WTC11 (cell line): ENCODE results near the gene GNAL.

Source experiments
- GABPB1 ChIP-seq: sonication (generic); formaldehyde crosslinking; IDR thresholded peaks from 2 replicates; pipeline ENCODE4 v1.8.1; 2023; ENCODE audit warnings: mild to moderate bottlenecking, missing genetic modification reagents
- SP1 ChIP-seq: sonication (generic); formaldehyde crosslinking; conservative IDR thresholded peaks from 2 replicates; pipeline ENCODE4 v1.8.1; 2022; ENCODE audit warnings: missing genetic modification reagents
- TF ChIP-seq, protein P1 (sequence below): sonication (generic); formaldehyde crosslinking; IDR thresholded peaks from 2 replicates; pipeline ENCODE4 v1.8.0; 2023; ENCODE audit warnings: missing genetic modification reagents
- TF ChIP-seq, protein P2 (sequence below): fragments of 200-600 bp; IDR thresholded peaks from 2 replicates; pipeline ENCODE4 v1.8.0; 2022; ENCODE audit warnings: antibody characterized with exemption
- TF ChIP-seq, protein P3 (sequence below): sonication (generic); formaldehyde crosslinking; IDR thresholded peaks from 2 replicates; pipeline ENCODE4 v1.8.1; 2022; ENCODE audit warnings: low read depth, mild to moderate bottlenecking, moderate library complexity, missing genetic modification reagents, borderline replicate concordance

DNA sequence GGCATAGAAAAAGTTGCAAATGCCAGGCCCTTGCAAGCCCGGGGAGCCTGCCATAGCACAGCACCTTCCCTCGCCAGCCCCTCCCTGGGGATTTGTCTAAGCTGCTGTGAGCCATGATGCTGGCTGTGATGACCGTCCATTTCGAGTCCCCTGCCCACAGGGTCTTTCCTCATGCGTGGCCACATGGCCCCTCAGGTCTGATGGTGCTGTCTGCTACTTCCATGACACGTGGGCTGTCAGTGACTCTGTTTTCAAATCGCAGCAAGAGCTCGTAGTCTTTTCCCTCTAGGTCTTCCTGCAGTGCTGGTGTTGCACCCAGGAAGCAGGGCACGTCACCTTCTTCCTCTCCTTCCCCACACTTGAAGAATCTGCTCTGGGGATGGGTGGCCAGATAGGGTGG, 15.5 kb upstream of the GNAL start:
- TF ChIP-seq, protein P1, sequence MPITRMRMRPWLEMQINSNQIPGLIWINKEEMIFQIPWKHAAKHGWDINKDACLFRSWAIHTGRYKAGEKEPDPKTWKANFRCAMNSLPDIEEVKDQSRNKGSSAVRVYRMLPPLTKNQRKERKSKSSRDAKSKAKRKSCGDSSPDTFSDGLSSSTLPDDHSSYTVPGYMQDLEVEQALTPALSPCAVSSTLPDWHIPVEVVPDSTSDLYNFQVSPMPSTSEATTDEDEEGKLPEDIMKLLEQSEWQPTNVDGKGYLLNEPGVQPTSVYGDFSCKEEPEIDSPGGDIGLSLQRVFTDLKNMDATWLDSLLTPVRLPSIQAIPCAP (CRISPR knock-in tag), result no peak
- TF ChIP-seq, protein P2, sequence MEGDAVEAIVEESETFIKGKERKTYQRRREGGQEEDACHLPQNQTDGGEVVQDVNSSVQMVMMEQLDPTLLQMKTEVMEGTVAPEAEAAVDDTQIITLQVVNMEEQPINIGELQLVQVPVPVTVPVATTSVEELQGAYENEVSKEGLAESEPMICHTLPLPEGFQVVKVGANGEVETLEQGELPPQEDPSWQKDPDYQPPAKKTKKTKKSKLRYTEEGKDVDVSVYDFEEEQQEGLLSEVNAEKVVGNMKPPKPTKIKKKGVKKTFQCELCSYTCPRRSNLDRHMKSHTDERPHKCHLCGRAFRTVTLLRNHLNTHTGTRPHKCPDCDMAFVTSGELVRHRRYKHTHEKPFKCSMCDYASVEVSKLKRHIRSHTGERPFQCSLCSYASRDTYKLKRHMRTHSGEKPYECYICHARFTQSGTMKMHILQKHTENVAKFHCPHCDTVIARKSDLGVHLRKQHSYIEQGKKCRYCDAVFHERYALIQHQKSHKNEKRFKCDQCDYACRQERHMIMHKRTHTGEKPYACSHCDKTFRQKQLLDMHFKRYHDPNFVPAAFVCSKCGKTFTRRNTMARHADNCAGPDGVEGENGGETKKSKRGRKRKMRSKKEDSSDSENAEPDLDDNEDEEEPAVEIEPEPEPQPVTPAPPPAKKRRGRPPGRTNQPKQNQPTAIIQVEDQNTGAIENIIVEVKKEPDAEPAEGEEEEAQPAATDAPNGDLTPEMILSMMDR, result no peak
- TF ChIP-seq, protein P3, sequence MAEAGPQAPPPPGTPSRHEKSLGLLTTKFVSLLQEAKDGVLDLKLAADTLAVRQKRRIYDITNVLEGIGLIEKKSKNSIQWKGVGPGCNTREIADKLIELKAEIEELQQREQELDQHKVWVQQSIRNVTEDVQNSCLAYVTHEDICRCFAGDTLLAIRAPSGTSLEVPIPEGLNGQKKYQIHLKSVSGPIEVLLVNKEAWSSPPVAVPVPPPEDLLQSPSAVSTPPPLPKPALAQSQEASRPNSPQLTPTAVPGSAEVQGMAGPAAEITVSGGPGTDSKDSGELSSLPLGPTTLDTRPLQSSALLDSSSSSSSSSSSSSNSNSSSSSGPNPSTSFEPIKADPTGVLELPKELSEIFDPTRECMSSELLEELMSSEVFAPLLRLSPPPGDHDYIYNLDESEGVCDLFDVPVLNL, result no peak
- TF ChIP-seq SP1 (CRISPR knock-in tag) (no peak), GABPB1 (CRISPR knock-in tag) (no peak)
